K562 (cell line): ENCODE results near the gene CNTN4.

Experiments used
- ATF3 ChIP-seq, 2 experiments: fragments of 450-650 bp in 1 of 2; sonication (generic) in 1 of 2; formaldehyde crosslinking in 1 of 2; IDR thresholded peaks in 1 of 2; conservative IDR thresholded peaks in 1 of 2; 2 replicates each; pipeline versions ENCODE4 v1.6.1 to v1.8.1; 2016 to 2023; ENCODE audit warnings: mild to moderate bottlenecking in 2 of 2, moderate library complexity in 2 of 2, inconsistent platforms in 1 of 2, missing genetic modification reagents in 1 of 2
- CBFA2T2 ChIP-seq: fragments of 450-650 bp; conservative IDR thresholded peaks from 2 replicates; pipeline ENCODE4 v1.6.1; 2017; ENCODE audit warnings: mild to moderate bottlenecking
- CTCF ChIP-seq, 3 experiments: IDR thresholded peaks in 2 of 3; conservative IDR thresholded peaks in 1 of 3; 2 replicates each; pipeline ENCODE4 v1.5.1; 2011 to 2012; ENCODE audit warnings: low read length in 3 of 3, mild to moderate bottlenecking in 3 of 3, control low read depth in 2 of 3, improper control_type of control experiment in 1 of 3, inconsistent platforms in 1 of 3, low read depth in 1 of 3, mixed read lengths in 1 of 3, moderate library complexity in 1 of 3; ENCODE audit not compliant: insufficient read depth in 2 of 3
- GTF2F1 ChIP-seq: IDR thresholded peaks from 2 replicates; pipeline ENCODE4 v1.6.1; 2011; ENCODE audit warnings: low read depth, low read length, improper control_type of control experiment
- IRF2 ChIP-seq: sonication (generic); formaldehyde crosslinking; IDR thresholded peaks from 2 replicates; pipeline ENCODE4 v1.8.1; 2022; ENCODE audit warnings: mild to moderate bottlenecking, missing genetic modification reagents
- PCBP1 ChIP-seq: fragments of 200-400 bp; formaldehyde crosslinking; IDR thresholded peaks from 2 replicates; pipeline ENCODE4 v1.6.1; 2018; ENCODE audit warnings: mild to moderate bottlenecking, low read depth, low read length; ENCODE audit not compliant: poor library complexity, severe bottlenecking
- PREB ChIP-seq: sonication (generic); formaldehyde crosslinking; IDR thresholded peaks from 2 replicates; pipeline ENCODE4 v1.8.1; 2023; ENCODE audit warnings: mild to moderate bottlenecking, missing genetic modification reagents
- RFX5 ChIP-seq: IDR thresholded peaks from 2 replicates; pipeline ENCODE4 v1.6.1; 2011; ENCODE audit warnings: low read depth, mild to moderate bottlenecking, improper control_type of control experiment, low read length
- SRF ChIP-seq, 2 experiments: fragments of 250-450, 450-650 bp in 1 of 2; sonication (Bioruptor Pico) in 1 of 2; sonication (generic) in 1 of 2; formaldehyde crosslinking; IDR thresholded peaks; 2 replicates each; pipeline versions ENCODE4 v1.5.0 to v1.5.1; 2020 to 2022; ENCODE audit warnings: mild to moderate bottlenecking in 1 of 2, missing genetic modification reagents in 1 of 2
- STAT5B ChIP-seq: fragments of 250-450 bp; sonication (Bioruptor Pico); IDR thresholded peaks from 2 replicates; pipeline ENCODE4 v1.8.0; 2021; ENCODE audit warnings: mild to moderate bottlenecking, inconsistent platforms
- ZBTB7A ChIP-seq: IDR thresholded peaks from 2 replicates; pipeline ENCODE4 v1.6.1; 2011; ENCODE audit warnings: low read depth, mild to moderate bottlenecking, low read length, moderate library complexity, borderline replicate concordance; ENCODE audit not compliant: control insufficient read depth
- ZNF263 ChIP-seq: sonication (generic); formaldehyde crosslinking; IDR thresholded peaks from 2 replicates; pipeline ENCODE4 v1.8.0; 2022; ENCODE audit warnings: mild to moderate bottlenecking, missing genetic modification reagents, borderline replicate concordance

GRCh38 chr3:2098398-2099027 lies at the start of gene CNTN4:
- TF ChIP-seq PREB (CRISPR knock-in tag), result no peak
- TF ChIP-seq ZNF263 (CRISPR knock-in tag), result no peak
- no peak for TF ChIP-seq STAT5B
- TF ChIP-seq IRF2, result no peak
- no peak for TF ChIP-seq ZBTB7A
- no peak for TF ChIP-seq SRF (CRISPR knock-in tag; IDR thresholded peaks at IDR 0.05)
- TF ChIP-seq CBFA2T2, result no peak
- TF ChIP-seq CTCF (IDR thresholded peaks at IDR 0.05 in 2 of 3, conservative IDR thresholded peaks at IDR 0.05 in 1 of 3; ENCODE audit: insufficient read depth in 2 of 3, low read depth in 1 of 3, low read length in 3 of 3), result no peak
- no peak for TF ChIP-seq ATF3 (IDR thresholded peaks at IDR 0.05)
- no peak for TF ChIP-seq ATF3 (CRISPR knock-in tag; conservative IDR thresholded peaks at IDR 0.05)
- TF ChIP-seq GTF2F1, result no peak
- TF ChIP-seq PCBP1, result no peak
- TF ChIP-seq RFX5, result no peak
